Endothelial cell (in vitro differentiated cells): ENCODE results near the gene CHD1L. TPM values are rescaled to one million over a fixed set of nuclear protein-coding genes. Genes with fewer than 3 reads are reported as not detected.
"Not testable (repeated sequence)": the region's sequence is repeated elsewhere in the genome, so short reads cannot be mapped to it uniquely, and the experiment has no call there.

Experiments used
- DNase-seq: peaks from one replicate; pipeline ENCODE4 v3.0.0; 2021; ENCODE audit warnings: low spot score
- H3K27ac Mint-ChIP-seq: one replicate; pipeline ENCODE4 v1.8.0; 2021; ENCODE audit warnings: mixed read lengths, inconsistent platforms; ENCODE audit not compliant: unreplicated experiment
- H3K27me3 Mint-ChIP-seq: one replicate; pipeline ENCODE4 v1.8.0; 2021; ENCODE audit warnings: mild to moderate bottlenecking, moderate library complexity, mixed read lengths, inconsistent platforms; ENCODE audit not compliant: unreplicated experiment
- H3K36me3 Mint-ChIP-seq: one replicate; pipeline ENCODE4 v1.8.0; 2021; ENCODE audit warnings: mild to moderate bottlenecking, low read depth, mixed read lengths, inconsistent platforms; ENCODE audit not compliant: unreplicated experiment
- H3K4me1 Mint-ChIP-seq: one replicate; pipeline ENCODE4 v1.8.0; 2021; ENCODE audit warnings: mild to moderate bottlenecking, mixed read lengths, inconsistent platforms; ENCODE audit not compliant: unreplicated experiment
- H3K4me3 Mint-ChIP-seq: one replicate; pipeline ENCODE4 v1.8.0; 2021; ENCODE audit warnings: mild to moderate bottlenecking, mixed read lengths, inconsistent platforms; ENCODE audit not compliant: unreplicated experiment
- H3K9me3 Mint-ChIP-seq: one replicate; pipeline ENCODE4 v1.8.0; 2021; ENCODE audit warnings: mixed read lengths, inconsistent platforms; ENCODE audit not compliant: unreplicated experiment
- long read RNA-seq: library from polyadenylated mRNA; unstranded; transcript quantifications from one replicate; pipeline ENCODE4 v2.0.0, GENCODE V29; 2020; ENCODE audit not compliant: unreplicated experiment
- total RNA-seq: library from RNA; stranded (reverse); fragmentation: NEBNext Ultra II Directional; extraction: Animal tissue kit (Norgen Biotek cat#: 25700); gene quantifications from one replicate; pipeline ENCODE4 v1.2.1, GENCODE V29; 2021; ENCODE audit not compliant: unreplicated experiment
- TF ChIP-seq, protein P1 (sequence below): fragments of 200-600 bp; sonication (generic); IDR thresholded peaks from one replicate; pipeline ENCODE4 v1.5.0; 2021; ENCODE audit warnings: antibody characterized with exemption; ENCODE audit not compliant: unreplicated experiment

Gene CHD1L
- 88.2 TPM for total RNA-seq
- long read RNA-seq, transcript CHD1L-202 (23 exons, 2,967 nt), result major isoform, 38 of 64 reads
- long read RNA-seq, partial matches to known transcripts, result 6 of 64 reads
- long read RNA-seq, other reads (novel, unspliced or antisense), result 15 of 64 reads

DNA sequence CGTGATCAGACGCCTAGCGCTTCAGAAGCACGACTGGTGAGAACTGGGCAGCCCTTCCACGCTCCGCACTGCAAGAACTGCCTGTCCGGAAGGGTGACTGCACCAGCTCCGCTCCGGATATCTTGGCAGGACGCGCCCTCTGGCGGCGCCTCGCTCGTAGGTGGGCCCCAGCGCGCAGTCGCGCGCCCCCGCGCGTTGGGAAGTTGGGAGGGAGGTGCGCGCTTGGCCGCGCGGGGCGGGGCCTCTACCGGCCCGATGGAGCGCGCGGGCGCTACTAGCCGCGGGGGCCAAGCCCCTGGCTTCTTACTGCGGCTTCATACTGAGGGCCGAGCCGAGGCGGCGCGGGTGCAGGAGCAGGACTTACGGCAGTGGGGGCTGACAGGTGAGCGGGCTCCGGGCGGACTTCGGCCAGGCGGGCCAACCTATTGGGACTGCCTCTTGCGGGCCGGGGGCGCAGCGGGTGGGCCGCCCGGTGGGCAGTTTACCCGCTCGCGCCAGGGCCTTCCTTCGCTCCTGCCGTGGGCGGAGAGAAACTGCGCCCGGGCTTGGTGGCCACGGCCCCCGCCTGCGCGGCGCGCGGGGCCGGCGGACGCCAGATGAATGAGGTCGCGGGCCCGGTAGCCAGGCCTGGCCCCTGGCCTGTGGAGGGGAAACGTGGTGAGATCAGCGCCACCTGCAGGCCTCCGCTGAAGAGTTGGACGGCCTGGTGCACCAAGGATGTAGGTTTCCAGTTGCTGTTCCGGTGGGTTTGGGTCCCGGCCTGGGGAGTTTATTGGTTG, at the start of gene CHD1L:
TSS of gene CHD1L (plus strand) at position 236 of the 779 bp plus-strand sequence. CDS start at position 256, 20 bp downstream.
- TF ChIP-seq, protein P1, sequence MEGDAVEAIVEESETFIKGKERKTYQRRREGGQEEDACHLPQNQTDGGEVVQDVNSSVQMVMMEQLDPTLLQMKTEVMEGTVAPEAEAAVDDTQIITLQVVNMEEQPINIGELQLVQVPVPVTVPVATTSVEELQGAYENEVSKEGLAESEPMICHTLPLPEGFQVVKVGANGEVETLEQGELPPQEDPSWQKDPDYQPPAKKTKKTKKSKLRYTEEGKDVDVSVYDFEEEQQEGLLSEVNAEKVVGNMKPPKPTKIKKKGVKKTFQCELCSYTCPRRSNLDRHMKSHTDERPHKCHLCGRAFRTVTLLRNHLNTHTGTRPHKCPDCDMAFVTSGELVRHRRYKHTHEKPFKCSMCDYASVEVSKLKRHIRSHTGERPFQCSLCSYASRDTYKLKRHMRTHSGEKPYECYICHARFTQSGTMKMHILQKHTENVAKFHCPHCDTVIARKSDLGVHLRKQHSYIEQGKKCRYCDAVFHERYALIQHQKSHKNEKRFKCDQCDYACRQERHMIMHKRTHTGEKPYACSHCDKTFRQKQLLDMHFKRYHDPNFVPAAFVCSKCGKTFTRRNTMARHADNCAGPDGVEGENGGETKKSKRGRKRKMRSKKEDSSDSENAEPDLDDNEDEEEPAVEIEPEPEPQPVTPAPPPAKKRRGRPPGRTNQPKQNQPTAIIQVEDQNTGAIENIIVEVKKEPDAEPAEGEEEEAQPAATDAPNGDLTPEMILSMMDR, result peak; percentile 92
- Mint-ChIP-seq H3K9me3 (no peaks in the 10 kb centered on the region), H3K36me3 (peaks cover 8% of the 10 kb centered on the region), H3K4me1 (peaks cover 30% of the 10 kb centered on the region), H3K27ac (peak within 1 kb of the TSS; percentile 81), H3K4me3 (peak within 1 kb of the TSS; percentile 92), H3K27me3 (peaks cover 5% of the 10 kb centered on the region)
- peak; percentile 97 for DNase-seq

DNA sequence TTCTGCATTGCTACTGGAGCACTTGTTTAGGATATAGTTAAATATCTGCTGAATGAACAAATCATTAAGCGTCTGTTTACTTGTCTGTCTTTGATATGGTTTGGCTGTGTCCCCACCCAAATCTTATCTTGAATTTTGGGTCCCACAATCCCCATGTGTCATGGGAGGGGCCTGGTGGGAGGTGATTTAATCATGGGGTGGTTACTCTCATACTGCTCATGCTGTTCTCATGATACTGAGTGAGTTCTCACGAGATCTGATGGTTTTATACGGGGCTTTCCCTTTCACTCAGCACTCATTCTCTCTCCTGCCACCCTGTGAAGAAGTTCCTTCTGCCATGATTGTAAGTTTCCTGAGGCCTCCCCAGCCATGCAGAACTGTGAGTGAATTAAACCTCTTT, 45.2 kb upstream of the CHD1L start:
- DNase-seq, H3K4me1 Mint-ChIP-seq, H3K36me3 Mint-ChIP-seq: not testable (repeated sequence)

DNA sequence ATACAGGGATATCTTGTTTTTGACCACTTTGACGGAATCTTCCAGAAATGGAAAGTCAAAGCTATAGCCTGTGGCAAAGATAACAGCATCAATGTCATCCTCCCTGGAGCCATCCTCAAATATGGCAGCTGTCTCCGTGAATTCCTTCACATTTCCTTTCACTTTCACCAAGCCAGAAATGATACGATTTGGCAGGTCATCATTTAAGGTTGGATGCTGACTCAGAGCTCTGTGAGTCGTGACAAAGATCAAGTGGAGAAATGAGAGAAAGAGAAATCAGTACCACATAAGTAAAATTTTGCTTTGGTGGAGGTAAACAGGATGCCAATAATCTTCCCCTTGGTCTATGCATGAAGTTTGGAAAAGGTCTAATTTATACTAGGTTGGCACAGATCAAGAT, 41.2 kb upstream of the CHD1L start:
- TF ChIP-seq, protein P1, result no peak
- Mint-ChIP-seq H3K4me1 (no peaks in the 10 kb centered on the region), H3K4me3 (no peak overlapping the region), H3K27ac (no peak overlapping the region), H3K9me3 (no peaks in the 10 kb centered on the region), H3K27me3 (no peaks in the 10 kb centered on the region), H3K36me3 (no peaks in the 10 kb centered on the region)
- DNase-seq, result no peak

More for the DNA sequence above, 45.2 kb upstream of the CHD1L start:
- not testable (repeated sequence) for H3K27me3 Mint-ChIP-seq, H3K4me3 Mint-ChIP-seq, H3K27ac Mint-ChIP-seq, H3K9me3 Mint-ChIP-seq

DNA sequence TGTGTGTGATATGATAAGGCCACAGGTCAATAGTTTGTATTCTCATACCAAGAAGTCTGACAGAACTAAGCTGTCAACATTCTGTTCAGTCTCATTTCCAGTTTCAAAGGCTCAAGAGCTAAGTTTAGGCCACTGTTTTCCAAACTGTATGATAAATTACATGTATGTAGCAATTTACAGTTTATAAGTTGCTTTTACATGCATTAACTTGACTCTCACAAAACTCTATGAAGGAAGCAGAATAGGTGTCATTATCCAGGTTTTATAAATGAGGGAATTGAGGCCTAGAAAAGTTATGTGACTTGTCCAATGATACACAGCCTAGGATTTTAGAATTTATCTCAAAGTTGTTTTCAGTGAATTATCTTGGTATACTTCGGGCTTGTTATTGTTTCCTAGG, 40.7 kb upstream of the CHD1L start:
- Mint-ChIP-seq H3K4me1 (no peaks in the 10 kb centered on the region), H3K9me3 (no peaks in the 10 kb centered on the region), H3K36me3 (no peaks in the 10 kb centered on the region), H3K4me3 (no peak overlapping the region), H3K27ac (no peak overlapping the region), H3K27me3 (no peaks in the 10 kb centered on the region)
- no peak for DNase-seq
- TF ChIP-seq, protein P1, result no peak

DNA sequence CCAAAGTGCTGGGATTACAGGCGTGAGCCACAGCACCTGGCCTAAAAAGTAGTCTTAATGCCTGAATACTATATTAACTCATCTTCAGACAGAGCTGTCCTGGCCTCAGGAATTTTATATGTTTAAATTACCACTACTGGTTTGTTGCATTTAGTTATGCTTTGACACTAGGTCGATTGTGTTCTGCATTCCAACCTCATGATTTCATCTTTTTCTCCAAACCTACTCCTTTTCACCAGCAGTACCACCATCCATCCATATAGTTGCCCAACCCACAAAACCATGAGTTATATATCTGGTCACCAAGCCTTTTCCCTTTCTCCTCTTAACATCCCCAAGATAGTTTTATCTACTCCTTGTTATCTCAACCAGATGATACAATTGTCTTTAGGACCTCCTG, 39.9 kb upstream of the CHD1L start:
- Mint-ChIP-seq H3K27me3 (no peaks in the 10 kb centered on the region), H3K27ac (no peak overlapping the region), H3K4me1 (no peaks in the 10 kb centered on the region), H3K4me3 (no peak overlapping the region), H3K9me3 (no peaks in the 10 kb centered on the region), H3K36me3 (no peaks in the 10 kb centered on the region)
- DNase-seq, result no peak
- TF ChIP-seq, protein P1, result no peak
